HUDEP-2 (cell line): ENCODE data around the gene LMTK3.

Experiments used
- DNase-seq, 76 experiments: peaks; one replicate each; lab custom pipeline; 2025; ENCODE audit not compliant: unreplicated experiment in 76 of 76; lab: John Stamatoyannopoulos, UW

LMTK3 gene

DNA sequence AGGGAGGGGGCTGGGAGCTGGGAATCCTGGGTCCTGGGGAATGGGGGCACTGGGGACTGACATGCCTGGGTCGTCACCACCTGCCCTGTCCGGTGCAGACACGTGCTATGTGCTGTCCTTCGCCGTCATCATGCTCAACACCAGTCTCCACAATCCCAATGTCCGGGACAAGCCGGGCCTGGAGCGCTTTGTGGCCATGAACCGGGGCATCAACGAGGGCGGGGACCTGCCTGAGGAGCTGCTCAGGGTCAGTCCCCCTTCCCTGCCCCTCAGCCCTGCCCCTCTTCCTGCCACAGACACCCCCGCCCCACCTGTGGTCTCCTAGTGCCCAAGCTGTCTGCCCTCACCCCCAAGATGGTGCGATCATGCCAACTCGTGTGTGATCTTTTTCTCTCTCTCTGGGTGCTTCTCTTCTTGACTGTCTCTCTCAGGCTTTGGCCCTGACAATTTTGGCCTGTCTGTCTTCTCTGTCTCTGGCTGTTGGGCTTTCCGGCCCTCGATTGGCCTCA lies 37.5 kb downstream of the LMTK3 start:
- no peak for DNase-seq

GRCh38 chr19:48473161-48473966 lies 38.3 kb downstream of the LMTK3 start:
- DNase-seq = no peak

- DNase-seq = no peak
Measured at GRCh38 chr19:48471836-48472235, 39.8 kb downstream of the LMTK3 start.

- DNase-seq = no peak
Measured at GRCh38 chr19:48470856-48471255, 40.8 kb downstream of the LMTK3 start.

GRCh38 chr19:48469934-48470680 lies 41.5 kb downstream of the LMTK3 start:
- no peak for DNase-seq

GRCh38 chr19:48469289-48469881 lies 42.2 kb downstream of the LMTK3 start, which contains the start of gene CYTH2:
Gene CYTH2, plus strand, starts transcription at chr19:48469369. Its CDS starts 139 bp downstream, at chr19:48469508.
- peak in 74 of 76 experiments; percentile 20 to 93 (median 81) for DNase-seq

GRCh38 chr19:48468772-48469288 lies 42.8 kb downstream of the LMTK3 start:
- peak in 75 of 76 experiments; percentile 92 to 100 (median 100) for DNase-seq

DNA sequence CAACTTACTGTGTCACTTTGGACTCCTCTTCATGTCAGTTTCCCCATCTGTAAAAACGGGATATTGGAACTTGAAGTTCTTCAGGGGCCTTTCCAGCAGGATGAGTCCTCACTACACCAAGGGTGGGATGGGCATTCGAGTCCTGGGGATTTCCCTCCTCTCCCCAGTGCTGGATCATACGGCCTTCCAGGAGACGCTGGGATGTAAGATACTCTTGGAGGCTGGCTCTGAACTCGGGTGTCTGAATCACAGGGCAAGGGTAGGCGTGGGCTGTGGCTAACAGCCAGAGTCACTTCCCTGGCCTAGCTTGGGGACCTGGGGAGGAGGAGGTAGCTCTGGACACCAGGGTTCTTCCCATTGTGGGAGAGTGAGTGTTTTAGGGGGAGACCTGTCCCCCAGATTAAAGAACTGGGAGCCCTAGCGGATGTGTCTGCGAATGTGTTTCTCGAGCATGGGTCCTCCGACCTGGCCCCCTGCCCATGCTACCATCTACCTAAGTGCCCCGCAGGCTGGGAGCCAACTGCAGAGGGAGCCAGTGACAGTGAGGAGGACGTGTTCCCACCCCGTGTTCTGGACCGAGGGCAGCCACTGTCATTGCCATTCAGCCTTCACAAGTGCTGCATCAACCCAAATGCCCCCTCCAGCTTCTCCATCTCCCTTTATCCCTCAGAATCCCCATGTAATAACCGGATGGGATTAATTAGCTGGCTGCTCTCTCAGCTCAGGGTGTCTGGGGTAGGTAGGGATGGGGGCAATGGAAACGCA lies 44.9 kb downstream of the LMTK3 start:
- DNase-seq = peak in 3 of 76 experiments; percentile 16

GRCh38 chr19:48465215-48465614 lies 46.4 kb downstream of the LMTK3 start:
- DNase-seq = no peak

DNA sequence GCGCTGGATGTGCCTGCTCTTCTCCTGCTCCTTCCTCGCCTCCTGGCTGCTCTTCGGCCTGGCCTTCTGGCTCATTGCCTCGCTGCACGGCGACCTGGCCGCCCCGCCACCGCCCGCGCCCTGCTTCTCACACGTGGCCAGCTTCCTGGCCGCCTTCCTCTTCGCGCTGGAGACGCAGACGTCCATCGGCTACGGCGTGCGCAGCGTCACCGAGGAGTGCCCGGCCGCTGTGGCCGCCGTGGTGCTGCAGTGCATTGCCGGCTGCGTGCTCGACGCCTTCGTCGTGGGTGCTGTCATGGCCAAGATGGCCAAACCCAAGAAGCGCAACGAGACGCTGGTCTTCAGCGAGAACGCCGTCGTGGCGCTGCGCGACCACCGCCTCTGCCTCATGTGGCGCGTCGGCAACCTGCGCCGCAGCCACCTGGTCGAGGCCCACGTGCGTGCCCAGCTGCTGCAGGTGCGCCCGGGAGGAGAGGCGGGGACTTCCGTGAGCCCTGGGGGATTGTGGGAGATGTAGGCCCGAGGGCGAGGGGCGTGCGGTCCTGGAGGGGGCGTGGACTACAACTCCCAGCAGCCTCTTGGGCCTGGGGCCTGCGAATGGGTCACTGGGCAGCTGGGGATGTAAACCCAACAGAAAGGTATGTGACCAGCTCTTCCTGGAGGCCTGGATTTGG lies 49.5 kb downstream of the LMTK3 start:
- DNase-seq = peak in 5 of 76 experiments; percentile 16 to 31 (median 24)

DNA sequence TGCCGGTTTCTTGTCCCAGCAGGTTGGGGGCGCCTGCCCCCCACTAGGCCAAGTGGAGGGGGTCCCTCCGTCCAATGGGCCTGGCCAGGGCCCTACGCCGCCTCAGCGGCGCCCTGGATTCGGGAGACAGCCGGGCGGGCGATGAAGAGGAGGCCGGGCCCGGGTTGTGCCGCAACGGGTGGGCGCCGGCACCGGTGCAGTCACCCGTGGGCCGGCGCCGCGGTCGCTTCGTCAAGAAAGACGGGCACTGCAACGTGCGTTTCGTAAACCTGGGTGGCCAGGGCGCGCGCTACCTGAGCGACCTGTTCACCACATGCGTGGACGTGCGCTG lies 50.0 kb downstream of the LMTK3 start:
- DNase-seq = no peak

DNA sequence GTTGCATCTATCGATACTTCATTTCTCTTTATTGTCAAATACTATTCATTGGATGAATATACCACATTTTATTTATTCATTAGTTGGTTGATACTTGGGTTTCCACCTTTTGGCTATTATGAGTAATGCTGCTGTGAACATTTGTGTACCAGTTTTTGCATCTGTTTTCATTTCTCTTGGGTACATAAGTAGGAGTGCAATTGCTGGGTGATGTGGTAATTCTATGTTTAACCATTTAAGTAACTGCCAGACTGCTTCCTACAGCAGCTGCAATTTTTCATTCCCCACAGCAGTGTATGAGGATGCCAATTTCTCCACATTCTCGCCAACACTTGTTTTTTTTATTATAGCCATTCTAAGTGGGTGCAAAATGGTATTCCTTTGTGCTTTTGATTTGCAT lies 53.6 kb downstream of the LMTK3 start:
- DNase-seq = no peak

DNA sequence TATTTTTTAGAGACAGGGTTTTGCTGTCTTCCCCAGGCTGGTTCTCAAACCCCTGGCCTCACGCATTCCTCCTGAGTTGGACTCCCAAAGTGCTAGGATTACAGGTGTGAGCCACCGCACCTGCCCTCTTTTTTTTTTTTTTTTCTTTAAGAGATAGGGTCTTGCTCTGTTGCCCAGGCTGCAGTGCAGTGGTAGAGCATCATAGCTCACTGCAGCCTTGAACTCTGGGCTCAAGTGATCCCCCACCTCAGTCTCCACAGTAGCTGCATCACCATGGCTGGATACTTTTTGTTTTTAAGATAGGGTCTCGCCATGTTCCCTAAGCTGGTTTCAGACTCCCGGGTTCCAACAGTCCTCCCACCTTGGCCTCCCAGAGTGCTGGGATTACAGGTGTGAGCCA lies 54.8 kb downstream of the LMTK3 start:
- DNase-seq = no peak

DNA sequence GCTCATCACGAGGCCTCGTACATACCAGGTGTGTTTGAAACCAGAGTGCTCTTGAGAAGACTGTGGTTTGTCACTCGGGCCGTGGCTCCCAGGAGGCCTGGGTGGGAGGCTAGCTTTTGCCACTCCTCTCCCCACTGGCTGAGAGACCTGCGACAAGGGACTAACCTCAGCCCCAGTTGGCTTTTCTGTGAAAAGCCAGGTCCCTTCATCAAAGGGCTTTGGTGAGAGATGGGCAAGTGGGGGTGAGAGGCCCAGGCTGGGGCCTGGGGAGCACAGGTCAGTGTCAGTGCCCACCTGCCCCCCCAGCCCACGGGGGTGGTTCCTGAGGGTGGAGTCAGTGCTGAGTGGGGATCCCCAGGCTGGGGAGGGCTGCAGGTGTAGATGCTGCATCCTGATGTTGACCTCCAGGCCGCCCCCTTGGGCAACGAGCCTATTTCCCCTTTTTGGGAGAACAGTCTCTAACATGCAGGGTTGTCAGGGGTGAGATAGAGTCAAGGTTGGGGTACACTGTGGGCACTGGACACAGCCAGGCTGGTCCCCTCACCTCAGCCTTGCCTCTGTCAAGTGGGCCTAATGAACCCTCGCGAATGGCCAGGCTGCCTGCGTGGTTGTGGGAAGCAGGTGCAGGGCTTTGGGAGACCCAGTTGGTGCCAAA lies 55.6 kb downstream of the LMTK3 start:
- no peak for DNase-seq

DNA sequence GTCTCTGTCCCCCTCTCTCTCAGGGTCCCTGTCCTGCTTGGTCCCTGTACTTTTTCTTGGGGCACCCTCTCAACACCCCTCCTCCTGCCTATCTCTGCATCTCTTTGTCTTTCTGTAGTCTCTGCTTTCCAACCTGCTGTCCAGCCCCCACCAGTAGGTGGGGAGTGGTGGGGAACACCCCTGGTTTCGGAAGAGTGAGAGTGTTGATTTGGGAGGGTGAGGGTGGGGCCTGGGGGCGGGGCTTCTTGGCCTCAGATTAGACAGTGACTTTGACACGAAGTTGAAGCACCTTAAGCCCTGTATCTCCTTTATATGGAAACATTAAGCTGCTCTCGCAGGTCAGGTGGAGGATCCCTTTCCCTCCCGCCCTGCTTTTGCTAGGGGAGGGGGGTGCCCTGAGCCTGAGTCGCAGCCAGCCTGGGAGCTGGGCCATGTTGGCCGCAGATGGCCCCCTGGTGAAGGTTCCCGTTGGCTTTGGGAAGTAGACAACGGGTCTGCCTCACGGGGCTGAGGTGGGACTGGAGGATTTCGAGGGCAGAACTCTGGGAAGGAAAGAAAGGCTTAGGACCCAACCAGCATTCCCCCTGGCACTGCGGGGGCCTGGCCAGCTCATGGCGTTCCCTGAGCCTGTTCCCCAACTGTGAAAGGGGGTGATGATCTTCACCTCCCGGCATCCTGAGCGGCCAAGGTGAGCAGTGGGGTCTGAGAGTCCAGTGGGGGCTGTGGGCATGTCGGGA lies 56.3 kb downstream of the LMTK3 start, which contains the start of gene KCNJ14:
Gene KCNJ14 (plus strand): TSS at position 404 of the 737 bp plus-strand sequence. CDS start 6,151 bp downstream, outside the sequence.
- peak in 39 of 76 experiments; percentile 8 to 64 (median 36) for DNase-seq

GRCh38 chr19:48454150-48454730 lies 57.4 kb downstream of the LMTK3 start:
- DNase-seq = no peak

- DNase-seq = no peak
Measured at GRCh38 chr19:48452289-48453190, 59.1 kb downstream of the LMTK3 start.
